CD4-positive, CD25-positive, alpha-beta regulatory T cell (primary cell): ENCODE measurements around the gene XYLT1. TPM values are rescaled to one million over a fixed set of nuclear protein-coding genes. Genes with fewer than 3 reads are reported as not detected.
A peak's percentile ranks its signal among the peaks of the same experiment; 100 is the strongest.
"Not testable (repeated sequence)": the region's sequence is repeated elsewhere in the genome, so short reads cannot be mapped to it uniquely, and the experiment has no call there.

ENCODE experiments used
- ATAC-seq, 2 donors: fragments of 150-1000 bp; cut with Tn5 transposase; one replicate each; pipeline ENCODE4 v1.10.0; 2021; ENCODE audit warnings: low read depth in 2 of 2, moderate number of reproducible peaks in 2 of 2, moderate library complexity in 1 of 2
- DNase-seq, 3 donors: peaks; one replicate each; pipeline versions ENCODE4 v3.0.0 to v3.0.0-alpha.2; 2012 to 2022; ENCODE audit warnings: mixed read lengths in 1 of 3
- H3K27ac ChIP-seq: one replicate; pipeline ENCODE4 v1.7.0; 2013; ENCODE audit warnings: mild to moderate bottlenecking, low read length; ENCODE audit not compliant: insufficient read depth, poor library complexity, severe bottlenecking
- H3K27me3 ChIP-seq: one replicate; pipeline ENCODE4 v1.7.0; 2013; ENCODE audit warnings: low read length; ENCODE audit not compliant: control insufficient read depth, insufficient read depth
- H3K36me3 ChIP-seq: one replicate; pipeline ENCODE4 v1.7.0; 2013; ENCODE audit warnings: mild to moderate bottlenecking, low read length, moderate library complexity; ENCODE audit not compliant: control insufficient read depth, insufficient read depth
- H3K4me1 ChIP-seq: 2 replicates; pipeline ENCODE4 v1.7.0; 2013; ENCODE audit warnings: mild to moderate bottlenecking, low read length; ENCODE audit not compliant: insufficient read depth, control insufficient read depth, poor library complexity, severe bottlenecking
- H3K4me3 ChIP-seq: one replicate; pipeline ENCODE4 v1.7.0; 2013; ENCODE audit warnings: low read depth, mild to moderate bottlenecking, low read length, moderate library complexity
- H3K9me3 ChIP-seq, 2 experiments: 1 replicate in 1 of 2; 2 replicates in 1 of 2; pipeline ENCODE4 v1.7.0; 2013; ENCODE audit warnings: low read length in 2 of 2, mild to moderate bottlenecking in 1 of 2, moderate library complexity in 1 of 2; ENCODE audit not compliant: control insufficient read depth in 2 of 2
- H3K27ac Mint-ChIP-seq, 3 donors: one replicate each; pipeline ENCODE4 v1.8.0; 2020 to 2022; ENCODE audit warnings: mild to moderate bottlenecking in 3 of 3, mixed read lengths in 3 of 3, moderate library complexity in 2 of 3
- H3K27me3 Mint-ChIP-seq: one replicate; pipeline ENCODE4 v1.8.0; 2022; ENCODE audit warnings: mild to moderate bottlenecking, mixed read lengths
- H3K36me3 Mint-ChIP-seq: one replicate; pipeline ENCODE4 v1.8.0; 2020; ENCODE audit warnings: mixed read lengths
- H3K4me1 Mint-ChIP-seq, 4 donors: one replicate each; pipeline ENCODE4 v1.8.0; 2020 to 2022; ENCODE audit warnings: mixed read lengths in 4 of 4, mild to moderate bottlenecking in 1 of 4
- H3K4me3 Mint-ChIP-seq, 4 donors: one replicate each; pipeline ENCODE4 v1.8.0; 2020 to 2022; ENCODE audit warnings: mild to moderate bottlenecking in 4 of 4, mixed read lengths in 4 of 4, moderate library complexity in 3 of 4
- H3K9me3 Mint-ChIP-seq, 7 donors: one replicate each; pipeline ENCODE4 v1.8.0; 2020 to 2022; ENCODE audit warnings: mixed read lengths in 7 of 7, mild to moderate bottlenecking in 3 of 7, moderate library complexity in 2 of 7
- polyA plus RNA-seq, 4 donors: library from polyadenylated mRNA; unstranded; fragments of 300-500 nt; fragmentation: Illumina TruSeq; gene quantifications; one replicate each; pipeline ENCODE4 v1.2.3, GENCODE V29; 2021
- total RNA-seq: library from RNA; stranded (reverse); gene quantifications from one replicate; pipeline ENCODE4 v1.2.3, GENCODE V29; 2022

Gene XYLT1
- total and polyA plus RNA-seq, 5 donors from 2014 or later, result 0.68 to 26.3 (median 3.1) TPM

GRCh38 chr16:17482341-17482740 is 11.6 kb upstream of the XYLT1 start:
- peaks cover 13% of the 10 kb centered on the region for H3K27me3 ChIP-seq
- not testable (repeated sequence) for H3K4me1 Mint-ChIP-seq, H3K36me3 Mint-ChIP-seq, H3K4me1 ChIP-seq, ATAC-seq, DNase-seq, H3K9me3 Mint-ChIP-seq, H3K36me3 ChIP-seq, H3K4me3 Mint-ChIP-seq, H3K27ac ChIP-seq, H3K27ac Mint-ChIP-seq, H3K4me3 ChIP-seq, H3K9me3 ChIP-seq
- peaks cover 43% of the 10 kb centered on the region for H3K27me3 Mint-ChIP-seq

GRCh38 chr16:17481736-17482135 is 11.0 kb upstream of the XYLT1 start:
- DNase-seq, result no peak
- H3K36me3 ChIP-seq, result no peaks in the 10 kb centered on the region

GRCh38 chr16:17477260-17477545 is 6.4 kb upstream of the XYLT1 start:
- not testable (repeated sequence) for H3K27ac Mint-ChIP-seq, H3K36me3 Mint-ChIP-seq, ATAC-seq

More at GRCh38 chr16:17481736-17482135, 11.0 kb upstream of the XYLT1 start:
- no peaks in the 10 kb centered on the region for H3K9me3 ChIP-seq
- no peak for ATAC-seq
- H3K27me3 ChIP-seq, result peaks cover 13% of the 10 kb centered on the region
- H3K4me3 ChIP-seq, result no peak overlapping the region
- Mint-ChIP-seq H3K9me3 (peaks cover 0 to 4% (median 0%) of the 10 kb centered on the region in 7 donors), H3K27me3 (peaks cover 45% of the 10 kb centered on the region), H3K4me1 (peaks cover 3 to 6% (median 4%) of the 10 kb centered on the region in 4 donors), H3K36me3 (no peaks in the 10 kb centered on the region), H3K27ac (no peak overlapping the region), H3K4me3 (no peak overlapping the region)
- H3K27ac ChIP-seq, result no peak overlapping the region
- no peaks in the 10 kb centered on the region for H3K4me1 ChIP-seq

GRCh38 chr16:17476414-17477259 is 5.9 kb upstream of the XYLT1 start:
- peaks cover 25% of the 10 kb centered on the region for H3K27me3 Mint-ChIP-seq
- Histone ChIP-seq H3K4me3 (no peak overlapping the region), H3K36me3 (no peaks in the 10 kb centered on the region), H3K4me1 (no peaks in the 10 kb centered on the region), H3K27ac (no peak overlapping the region), H3K9me3 (no peaks in the 10 kb centered on the region), H3K27me3 (peaks cover 7% of the 10 kb centered on the region)
- H3K36me3 Mint-ChIP-seq, result no peaks in the 10 kb centered on the region
- H3K9me3 Mint-ChIP-seq, result peaks cover 0 to 2% (median 0%) of the 10 kb centered on the region in 7 donors
- peak; percentile 56 to 76 for ATAC-seq
- peak in 2 of 3 donors; percentile 27 to 62 for DNase-seq
- no peak overlapping the region for H3K4me3 Mint-ChIP-seq
- H3K4me1 Mint-ChIP-seq, result peaks cover 6 to 22% (median 7%) of the 10 kb centered on the region in 4 donors
- peak overlapping the region in 1 of 3 donors; percentile 26 for H3K27ac Mint-ChIP-seq

More at GRCh38 chr16:17477260-17477545, 6.4 kb upstream of the XYLT1 start:
- H3K27ac ChIP-seq, H3K9me3 Mint-ChIP-seq, DNase-seq, H3K4me3 Mint-ChIP-seq, H3K4me3 ChIP-seq, H3K36me3 ChIP-seq, H3K4me1 ChIP-seq, H3K27me3 ChIP-seq, H3K9me3 ChIP-seq: not testable (repeated sequence)
- Mint-ChIP-seq H3K4me1 (peaks cover 6 to 22% (median 7%) of the 10 kb centered on the region in 4 donors), H3K27me3 (peaks cover 25% of the 10 kb centered on the region)

GRCh38 chr16:17475104-17475503 is 4.3 kb upstream of the XYLT1 start:
- no peak overlapping the region for H3K4me3 Mint-ChIP-seq
- peaks cover 13% of the 10 kb centered on the region for H3K27me3 Mint-ChIP-seq
- H3K9me3 Mint-ChIP-seq, result peaks cover 0 to under 1% (median 0%) of the 10 kb centered on the region in 7 donors
- no peaks in the 10 kb centered on the region for H3K36me3 Mint-ChIP-seq
- Histone ChIP-seq H3K36me3 (no peaks in the 10 kb centered on the region), H3K27me3 (peaks cover 4% of the 10 kb centered on the region), H3K27ac (no peak overlapping the region), H3K4me3 (no peak overlapping the region), H3K4me1 (peaks cover 6% of the 10 kb centered on the region), H3K9me3 (no peaks in the 10 kb centered on the region)
- DNase-seq, result peak in 1 of 3 donors; percentile 16
- H3K4me1 Mint-ChIP-seq, result peaks cover 6 to 25% (median 6%) of the 10 kb centered on the region in 4 donors
- no peak for ATAC-seq
- peak overlapping the region in 1 of 3 donors; percentile 8 for H3K27ac Mint-ChIP-seq

- H3K4me1 Mint-ChIP-seq, result peaks cover 6 to 28% (median 10%) of the 10 kb centered on the region in 4 donors
- DNase-seq (no peak), ATAC-seq (no peak)
- no peaks in the 10 kb centered on the region for H3K36me3 Mint-ChIP-seq
- no peaks in the 10 kb centered on the region for H3K9me3 Mint-ChIP-seq
- H3K4me3 ChIP-seq, result no peak overlapping the region
- H3K4me3 Mint-ChIP-seq, result peak overlapping the region in 1 of 4 donors; percentile 70
- peaks cover 3% of the 10 kb centered on the region for H3K27me3 ChIP-seq
- H3K4me1 ChIP-seq, result peaks cover 9% of the 10 kb centered on the region
- H3K27ac ChIP-seq, result no peak overlapping the region
- H3K27ac Mint-ChIP-seq, result peak overlapping the region in 2 of 3 donors; percentile 13 to 55
- no peaks in the 10 kb centered on the region for H3K36me3 ChIP-seq
- H3K27me3 Mint-ChIP-seq, result peaks cover 12% of the 10 kb centered on the region
- no peaks in the 10 kb centered on the region for H3K9me3 ChIP-seq
Measured at GRCh38 chr16:17474572-17474971, 3.8 kb upstream of the XYLT1 start.

GRCh38 chr16:17474037-17474436 is 3.3 kb upstream of the XYLT1 start:
- no peak overlapping the region for H3K27ac ChIP-seq
- H3K4me1 Mint-ChIP-seq, result peaks cover 6 to 34% (median 15%) of the 10 kb centered on the region in 4 donors
- H3K9me3 ChIP-seq, result no peaks in the 10 kb centered on the region
- peak overlapping the region in 3 of 4 donors; percentile 70 to 85 (median 78) for H3K4me3 Mint-ChIP-seq
- H3K4me1 ChIP-seq, result peaks cover 14% of the 10 kb centered on the region
- peak overlapping the region in 2 of 3 donors; percentile 13 to 55 for H3K27ac Mint-ChIP-seq
- DNase-seq (peak in 1 of 3 donors; percentile 15), ATAC-seq (no peak)
- no peaks in the 10 kb centered on the region for H3K36me3 ChIP-seq
- no peak overlapping the region for H3K4me3 ChIP-seq
- no peaks in the 10 kb centered on the region for H3K36me3 Mint-ChIP-seq
- peaks cover 1% of the 10 kb centered on the region for H3K27me3 ChIP-seq
- H3K9me3 Mint-ChIP-seq, result no peaks in the 10 kb centered on the region
- peaks cover 16% of the 10 kb centered on the region for H3K27me3 Mint-ChIP-seq
